Testis (tissue), 3 donors: ENCODE data around the gene PER2. TPM values are rescaled to one million over a fixed set of nuclear protein-coding genes. Genes with fewer than 3 reads are reported as not detected.

Experiments used
- DNase-seq: peaks from one replicate; pipeline ENCODE4 v3.0.0-alpha.2; 2019
- H3K27ac ChIP-seq, 2 donors: fragments of 200-600 bp; sonication (generic); one replicate each; pipeline ENCODE4 v1.5.1; 2019
- H3K27me3 ChIP-seq: fragments of 200-600 bp; sonication (generic); one replicate; pipeline ENCODE4 v1.5.1; 2019
- H3K36me3 ChIP-seq: fragments of 200-600 bp; sonication (generic); one replicate; pipeline ENCODE4 v1.5.1; 2017; ENCODE audit warnings: low read depth; ENCODE audit errors: missing control alignments
- H3K4me1 ChIP-seq: fragments of 200-600 bp; sonication (generic); one replicate; pipeline ENCODE4 v1.5.1; 2019
- H3K4me3 ChIP-seq, 2 donors: fragments of 200-600 bp; sonication (generic); one replicate each; pipeline ENCODE4 v1.5.1; 2017 to 2019
- H3K9me3 ChIP-seq: fragments of 200-600 bp; sonication (generic); one replicate; pipeline ENCODE4 v1.5.1; 2017
- CTCF ChIP-seq, 3 experiments: fragments of 450-650 bp in 2 of 3; fragments of 200-600 bp in 1 of 3; sonication (generic) in 1 of 3; IDR thresholded peaks; one replicate each; pipeline ENCODE4 v1.5.1; 2016 to 2019; ENCODE audit warnings: antibody characterized with exemption in 3 of 3, mild to moderate bottlenecking in 2 of 3, moderate library complexity in 1 of 3
- POLR2A ChIP-seq: fragments of 450-650 bp; IDR thresholded peaks from one replicate; pipeline ENCODE4 v1.6.1; 2017; ENCODE audit warnings: antibody characterized with exemption, mild to moderate bottlenecking, moderate library complexity
- WGBS, 2 donors: methylation state at CpG; one replicate each; pipeline ENCODE4 v1.1.5; 2018; 5-methylcytosine and 5-hydroxymethylcytosine counted together
- intact Hi-C: fragments of 100-400 bp; cut with DNase I; formaldehyde crosslinking; loops from one replicate; pipeline ENCODE4 v1.15.1; 2023; ENCODE audit warnings: low total_unique reads
- polyA plus RNA-seq: library from polyadenylated mRNA; stranded (reverse); fragments of 350-450 nt; fragmentation: Illumina TruSeq; extraction: RNeasy Lipid Tissue Mini Kit (QIAGEN cat#74804); gene quantifications from one replicate; pipeline ENCODE4 v1.2.3, GENCODE V29; 2014; ENCODE audit warnings: low read depth, low replicate concordance; ENCODE audit not compliant: insufficient read depth
- total RNA-seq, 2 donors: library from RNA; depleted of rRNA; stranded (reverse); fragments of >200 nt; gene quantifications; one replicate each; pipeline ENCODE4 v1.2.3, GENCODE V29; 2016

Gene PER2
- total and polyA plus RNA-seq, 3 donors from 2014 or later, result 29.8 to 59.1 (median 55.5) TPM

DNA sequence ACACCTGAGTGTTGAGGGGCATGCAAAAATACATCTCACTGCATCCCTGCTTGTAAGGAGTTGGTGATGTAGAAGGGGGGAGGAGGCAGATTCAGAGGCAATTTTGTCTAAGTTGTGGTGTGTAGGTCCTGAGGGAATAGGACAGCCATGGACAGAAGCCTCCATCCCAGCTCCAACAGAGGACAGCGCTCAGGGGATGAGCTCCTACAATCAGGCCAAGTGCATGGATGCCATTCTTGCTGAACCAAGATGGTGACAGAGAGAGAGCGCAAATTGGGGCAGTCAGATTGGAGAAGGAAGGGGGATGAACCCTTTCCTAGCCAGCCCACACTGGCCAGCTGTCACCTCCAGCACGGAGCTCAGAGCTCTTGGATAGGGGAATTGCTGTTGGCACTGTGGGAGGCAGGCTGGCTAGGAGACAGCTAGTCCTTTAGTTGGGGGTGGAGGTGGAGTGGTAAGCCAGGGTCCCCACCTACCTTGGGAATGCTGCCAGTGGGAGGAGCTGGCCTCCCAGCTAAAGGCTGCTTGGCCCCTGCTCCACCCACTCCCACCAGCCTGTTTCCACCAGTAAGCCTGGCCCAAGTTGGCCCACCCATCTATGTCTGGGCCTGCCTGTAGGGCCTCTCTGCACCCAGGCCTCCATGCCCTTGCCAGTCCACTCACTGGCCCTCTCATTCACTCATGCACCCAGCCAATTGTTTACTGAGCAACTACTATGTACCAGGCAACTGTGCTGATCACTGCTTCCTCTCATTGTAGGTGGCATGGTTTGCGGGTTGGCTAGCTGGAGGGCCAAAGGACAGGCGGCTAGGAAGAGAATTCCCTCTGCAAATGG is 2.5 kb upstream of the PER2 start:
- WGBS, 2 donors, result 83% methylated on average over 4 to 5 of the region's 5 CpGs
- TF ChIP-seq CTCF (IDR thresholded peaks at IDR 0.05), result no peak
- TF ChIP-seq POLR2A, result no peak
- Histone ChIP-seq H3K4me3 (no peak overlapping the region), H3K27ac (peak overlapping the region; percentile 29 to 58), H3K27me3 (no peaks in the 10 kb centered on the region), H3K4me1 (peaks cover 27% of the 10 kb centered on the region), H3K36me3 (no peaks in the 10 kb centered on the region), H3K9me3 (no peaks in the 10 kb centered on the region)
- intact Hi-C loops, result no loop called here
- DNase-seq, result peak; percentile 41

- intact Hi-C loops, result no loop called here
- no peak for TF ChIP-seq POLR2A
- TF ChIP-seq CTCF (IDR thresholded peaks at IDR 0.05), result no peak
- Histone ChIP-seq H3K27ac (peak overlapping the region; percentile 29 to 96), H3K4me3 (no peak overlapping the region), H3K4me1 (peaks cover 35% of the 10 kb centered on the region), H3K36me3 (no peaks in the 10 kb centered on the region), H3K27me3 (no peaks in the 10 kb centered on the region), H3K9me3 (no peaks in the 10 kb centered on the region)
- 45 to 53% methylated on average over 8 of the region's 8 CpGs for WGBS, 2 donors
- DNase-seq, result peak; percentile 79
Observed at GRCh38 chr2:238290091-238290509, 1.7 kb upstream of the PER2 start.

DNA sequence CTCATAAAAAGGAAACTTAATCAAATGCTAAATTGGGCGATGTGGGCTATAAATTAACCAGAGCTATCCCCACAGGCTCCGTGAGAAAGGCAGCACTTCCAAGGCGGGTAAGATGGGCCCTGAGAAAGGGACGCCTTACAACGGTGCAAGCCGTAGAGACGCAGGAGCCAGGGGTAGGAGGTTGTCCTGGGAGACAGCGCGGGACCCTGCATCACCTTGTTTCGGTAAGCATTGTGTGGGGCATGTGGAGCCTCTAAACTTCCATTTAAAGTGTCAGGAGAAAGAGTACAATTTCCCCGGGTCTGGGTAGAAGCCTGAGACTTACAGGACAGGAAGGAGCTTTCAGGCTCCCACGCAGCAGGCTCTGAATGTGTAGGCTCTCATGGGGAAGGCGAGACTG is 1.2 kb upstream of the PER2 start:
- Histone ChIP-seq H3K9me3 (no peaks in the 10 kb centered on the region), H3K27ac (peak overlapping the region; percentile 46 to 96), H3K4me1 (peaks cover 40% of the 10 kb centered on the region), H3K4me3 (peak overlapping the region; percentile 87 to 91), H3K27me3 (no peaks in the 10 kb centered on the region), H3K36me3 (no peaks in the 10 kb centered on the region)
- TF ChIP-seq CTCF (IDR thresholded peaks at IDR 0.05) (no peak), POLR2A (no peak)
- 21 to 25% methylated on average over 13 of the region's 13 CpGs for WGBS, 2 donors
- no peak for DNase-seq
- intact Hi-C loops, result no loop called here

DNA sequence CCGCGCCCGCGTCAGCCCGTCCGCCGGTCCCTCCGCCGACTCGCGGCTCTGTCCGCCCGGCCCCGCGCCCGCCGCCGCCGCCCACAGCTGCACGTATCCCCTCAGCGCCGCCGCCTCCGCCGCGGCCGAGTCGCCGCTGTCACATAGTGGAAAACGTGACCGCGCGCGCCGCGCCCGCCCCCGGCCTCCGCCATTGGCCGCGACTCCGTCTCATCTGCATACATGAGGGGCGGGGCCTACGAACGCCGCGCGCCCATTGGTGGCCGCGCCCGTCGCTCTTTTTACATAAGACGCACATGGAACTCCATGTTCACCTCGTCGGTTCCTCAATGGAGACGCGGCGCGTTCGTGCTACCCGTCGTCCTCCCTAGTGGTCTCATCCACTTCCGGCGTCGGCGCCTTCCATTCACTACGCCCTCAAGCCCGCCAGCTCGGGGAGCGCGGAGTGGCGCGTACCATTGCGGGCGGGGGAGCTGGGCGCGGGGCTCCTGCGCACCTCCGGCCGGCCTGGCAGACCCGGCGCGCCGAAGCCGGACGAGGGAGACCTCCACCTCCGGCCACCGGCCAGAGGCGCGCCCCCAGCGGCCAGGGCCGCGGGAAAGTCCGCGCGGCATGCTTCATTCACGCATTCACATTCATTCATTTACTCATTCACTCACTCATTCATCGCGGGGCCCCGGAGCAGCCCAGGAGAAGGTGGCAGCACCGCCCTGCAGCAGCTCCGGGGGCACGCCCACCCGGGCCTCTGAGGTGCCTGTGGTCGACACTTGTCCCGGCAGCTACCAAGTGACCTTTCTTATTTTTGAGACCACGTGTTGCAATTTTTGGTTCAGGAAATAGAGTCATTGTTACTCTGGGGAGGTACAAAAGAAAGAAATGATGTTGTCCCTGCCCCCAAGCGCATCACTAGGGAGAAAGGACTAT is 502 bp upstream of the PER2 start:
- Histone ChIP-seq H3K27ac (peak overlapping the region; percentile 36 to 96), H3K36me3 (no peaks in the 10 kb centered on the region), H3K4me3 (peak overlapping the region; percentile 87 to 91), H3K4me1 (peaks cover 47% of the 10 kb centered on the region), H3K27me3 (no peaks in the 10 kb centered on the region), H3K9me3 (no peaks in the 10 kb centered on the region)
- peak; percentile 100 for DNase-seq
- TF ChIP-seq CTCF (IDR thresholded peaks at IDR 0.05), result peak; percentile 23 to 62 (median 36)
- no peak for TF ChIP-seq POLR2A
- intact Hi-C loops, result no loop called here
- WGBS, 2 donors, result 1 to 3% methylated on average over 12 to 82 of the region's 108 CpGs
